GM21381 (cell line): ENCODE data around the gene PSAPL1.
"Not testable (repeated sequence)": the region's sequence is repeated elsewhere in the genome, so short reads cannot be mapped to it uniquely, and the experiment has no call there.

Source experiments
- ATAC-seq: cut with Tn5 transposase; IDR thresholded peaks from one replicate; pipeline ENCODE4 v1.9.1; 2021; ENCODE audit warnings: mild to moderate bottlenecking, moderate library complexity; ENCODE audit not compliant: unreplicated experiment

The PSAPL1 gene

DNA sequence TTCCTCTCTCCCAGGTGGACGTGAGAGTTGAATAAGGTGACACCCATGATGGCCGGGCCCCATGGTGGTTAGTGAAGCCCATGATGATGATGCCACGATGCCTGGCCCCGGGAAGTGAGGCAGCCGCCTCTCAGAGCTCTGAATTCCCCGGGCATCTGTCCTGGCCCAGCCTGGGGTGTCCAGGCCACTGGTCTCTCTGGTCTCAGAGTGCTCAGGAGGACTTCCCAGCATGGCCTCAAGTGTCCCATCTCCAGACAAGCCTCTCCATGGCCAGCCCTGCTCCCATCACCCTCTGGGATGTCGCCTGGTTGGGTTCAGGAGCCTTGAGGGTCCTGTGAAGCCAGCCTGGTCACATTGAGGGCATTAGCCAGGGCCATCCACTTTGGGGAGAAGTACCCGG, 24.7 kb upstream of the PSAPL1 start:
- ATAC-seq, result no peak

DNA sequence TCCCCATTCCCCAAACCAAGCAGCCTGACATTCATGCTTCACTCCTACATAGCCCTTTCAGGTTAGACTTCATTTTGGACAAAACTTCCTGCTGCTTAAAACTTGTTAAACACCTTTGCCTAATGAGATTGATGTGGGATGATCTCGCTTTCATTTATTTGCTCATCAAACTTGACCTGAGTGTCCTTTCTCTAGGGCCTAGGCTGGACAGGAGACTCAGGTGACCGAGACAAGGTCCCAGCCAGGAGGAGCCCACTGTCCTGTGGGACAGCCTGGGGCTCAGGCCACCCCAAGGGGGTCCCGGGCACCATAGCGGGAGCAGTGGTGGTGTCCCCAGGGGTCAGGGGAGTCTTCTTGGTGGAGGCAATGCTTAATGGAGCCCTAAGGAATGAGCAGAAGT, 23.7 kb upstream of the PSAPL1 start:
- no peak for ATAC-seq

DNA sequence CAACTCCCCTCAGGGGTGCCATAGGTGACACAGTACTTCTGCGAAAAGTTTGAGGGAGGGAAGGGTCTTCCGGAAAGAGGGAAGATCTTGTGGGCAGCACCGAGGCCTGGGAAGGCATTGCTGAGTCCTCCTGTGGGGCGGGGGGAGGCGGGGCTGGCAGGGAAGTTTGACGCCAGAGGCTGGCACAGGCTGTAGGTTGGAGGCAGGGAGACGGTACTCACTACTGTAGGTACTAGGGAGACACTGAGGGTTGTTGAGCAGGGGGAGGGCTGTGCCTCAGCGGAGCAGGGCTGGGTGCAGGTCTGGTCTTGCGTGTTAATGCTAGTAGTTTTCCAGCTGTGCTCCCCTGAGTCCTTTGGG, 23.3 kb upstream of the PSAPL1 start:
- no peak for ATAC-seq

DNA sequence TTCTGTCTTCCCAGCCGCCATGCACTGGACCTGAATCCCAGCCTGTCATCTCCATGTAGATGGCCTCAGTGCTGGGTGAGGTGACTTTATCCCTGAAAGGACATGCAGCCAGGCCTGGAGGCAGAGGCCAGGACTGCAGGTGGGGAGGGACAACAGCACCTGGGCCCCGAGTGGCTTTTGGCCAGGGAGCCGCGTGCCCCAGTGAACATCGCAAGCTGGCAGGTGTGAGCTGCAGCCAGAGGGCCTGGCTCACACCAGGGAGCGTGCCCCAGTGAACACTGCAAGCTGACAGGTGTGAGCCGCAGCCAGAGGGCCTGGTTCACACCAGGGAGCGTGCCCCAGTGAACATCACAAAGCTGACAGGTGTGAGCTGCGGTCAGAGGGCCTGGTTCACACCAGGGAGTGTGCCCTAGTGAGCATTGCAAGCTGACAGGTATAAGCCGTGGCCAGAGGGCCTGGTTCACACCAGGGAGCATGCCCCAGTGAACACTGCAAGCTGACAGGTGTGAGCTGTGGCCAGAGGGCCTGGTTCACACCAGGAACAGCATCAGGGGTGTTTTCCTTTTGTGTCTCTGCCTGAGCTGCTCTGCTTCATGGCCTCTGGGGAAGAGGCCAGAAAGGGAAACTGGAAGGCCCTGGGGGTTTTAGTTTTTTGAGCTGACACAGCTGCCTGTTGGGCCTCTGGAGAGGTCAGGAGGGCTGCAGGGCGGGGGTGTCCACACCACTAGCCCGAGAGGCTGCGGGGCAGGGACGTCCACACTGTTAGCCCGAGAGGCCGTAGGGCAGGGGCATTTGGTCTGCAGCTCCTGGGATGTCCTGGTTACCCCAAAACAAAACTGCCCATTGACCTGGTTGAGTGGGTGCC, 22.7 kb upstream of the PSAPL1 start:
- no peak for ATAC-seq

DNA sequence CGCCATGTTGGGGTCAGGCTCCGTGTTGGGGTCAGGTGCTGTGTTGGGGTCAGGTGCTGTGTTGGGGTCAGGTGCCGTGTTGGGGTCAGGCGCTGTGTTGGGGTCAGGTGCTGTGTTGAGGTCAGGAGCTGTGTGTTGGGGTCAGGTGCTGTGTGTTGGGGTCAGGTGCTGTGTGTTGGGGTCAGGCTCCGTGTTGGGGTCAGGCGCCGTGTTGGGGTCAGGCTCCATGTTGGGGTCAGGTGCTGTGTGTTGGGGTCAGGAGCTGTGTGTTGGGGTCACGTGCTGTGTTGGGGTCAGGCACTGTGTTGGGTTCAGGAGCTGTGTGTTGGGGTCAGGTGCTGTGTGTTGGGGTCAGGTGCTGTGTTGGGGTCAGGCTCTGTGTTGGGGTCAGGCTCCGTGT, 18.1 kb upstream of the PSAPL1 start:
- ATAC-seq, result not testable (repeated sequence)

DNA sequence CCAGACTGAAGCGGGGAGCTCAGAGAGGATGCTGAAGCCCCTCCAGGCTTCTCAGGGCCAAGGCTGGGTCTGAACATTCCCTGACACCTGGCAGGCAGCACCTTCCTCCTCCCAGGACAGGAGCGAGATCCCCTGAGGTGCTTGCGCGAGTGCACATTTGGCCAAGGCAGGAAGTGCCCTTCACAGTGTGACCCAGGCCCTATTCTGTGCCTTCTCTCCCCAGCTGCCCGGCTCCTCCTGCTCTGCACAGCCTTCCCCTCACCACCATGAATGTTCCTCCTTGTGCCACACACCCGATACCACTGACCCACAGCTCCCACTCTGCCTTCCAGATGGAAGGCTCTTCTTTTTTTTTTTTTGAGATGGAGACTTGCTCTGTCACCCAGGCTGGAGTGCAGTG, 17.1 kb upstream of the PSAPL1 start:
- ATAC-seq, result no peak

DNA sequence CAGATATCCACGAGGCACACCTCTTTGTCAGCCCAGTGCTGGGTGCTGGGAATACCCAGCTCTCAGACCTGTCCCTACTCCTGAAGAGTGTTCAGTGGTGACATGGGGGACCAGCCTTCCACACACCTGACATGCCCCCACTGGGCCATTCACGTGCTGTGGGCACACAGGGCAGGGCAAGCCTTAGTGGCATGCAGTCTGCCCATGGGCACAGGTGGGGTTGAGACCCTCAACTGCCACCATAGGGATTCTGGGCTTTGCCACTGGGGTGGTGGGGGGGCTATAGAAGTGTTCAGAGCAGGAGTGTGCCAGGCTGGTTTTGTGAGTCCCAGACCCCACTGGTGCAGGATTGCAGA, 16.7 kb upstream of the PSAPL1 start:
- no peak for ATAC-seq

DNA sequence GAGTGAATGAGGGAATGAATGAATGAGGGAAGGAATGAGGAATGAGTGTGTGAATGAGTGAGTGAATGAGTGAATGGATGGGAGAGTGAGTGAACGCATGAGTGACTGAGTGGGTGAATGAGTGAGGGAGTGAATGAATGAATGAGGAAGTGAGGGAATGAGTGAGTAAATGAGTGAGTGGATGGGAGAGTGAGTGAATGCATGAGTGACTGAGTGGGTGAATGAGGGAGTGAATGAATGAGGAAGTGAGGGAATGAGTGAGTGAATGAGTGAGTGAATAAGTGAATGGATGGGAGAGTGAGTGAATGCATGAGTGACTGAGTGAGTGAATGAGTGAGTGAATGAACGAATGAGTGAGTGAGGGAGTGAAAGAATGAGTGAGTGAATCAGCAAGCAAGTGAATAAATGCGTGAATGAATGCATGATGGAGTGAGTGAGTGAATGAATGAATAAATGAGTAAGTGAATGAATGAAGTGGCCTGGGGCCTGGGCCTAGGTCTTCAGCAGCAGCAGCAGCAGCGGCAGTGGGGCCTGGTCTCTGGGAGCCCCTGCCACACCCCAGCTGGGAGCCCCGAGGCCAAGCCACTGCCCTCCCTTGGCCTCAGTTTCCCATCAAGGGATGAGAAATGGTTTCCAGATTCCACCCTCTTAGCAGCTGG, 16.2 kb upstream of the PSAPL1 start:
- ATAC-seq, result no peak

DNA sequence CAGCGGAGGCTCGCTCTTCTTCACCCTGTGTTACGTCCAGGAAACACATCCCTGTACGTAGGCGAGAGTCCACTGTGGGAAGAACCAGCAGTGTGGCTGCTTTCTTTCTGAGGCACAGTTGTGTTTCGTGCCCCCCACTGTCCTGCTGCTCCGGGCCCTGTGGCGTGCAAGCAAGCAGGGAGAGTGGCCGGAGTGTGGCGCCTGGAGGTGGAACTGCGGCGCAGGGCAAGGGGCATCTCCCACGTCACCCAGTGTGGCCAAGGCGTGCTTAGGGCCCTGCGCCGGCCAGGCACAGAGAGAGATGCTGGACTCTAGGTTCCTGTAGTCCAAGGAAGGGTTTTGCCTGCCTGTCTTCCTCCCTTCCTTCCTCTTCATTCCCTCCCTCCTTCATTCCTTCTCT, 13.3 kb upstream of the PSAPL1 start:
- ATAC-seq, result no peak

DNA sequence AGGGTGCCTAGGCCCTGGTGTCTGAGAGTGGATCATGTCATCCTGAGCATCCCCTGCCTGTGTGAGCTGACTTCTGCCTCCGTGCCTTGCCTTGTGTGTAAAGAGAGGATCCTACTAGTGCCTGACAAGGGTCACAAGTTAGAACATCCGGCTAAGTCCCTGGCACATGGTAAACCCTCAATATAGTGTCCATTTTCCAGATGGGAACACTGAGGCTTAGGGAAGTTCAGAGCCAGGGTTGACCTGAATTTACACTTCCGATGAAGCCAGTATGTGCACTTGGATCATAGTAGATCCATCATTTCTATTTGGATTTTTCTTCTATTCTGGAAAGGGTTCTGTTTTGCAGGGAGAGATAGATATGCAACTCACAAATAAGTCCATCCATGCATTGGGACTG, 12.5 kb upstream of the PSAPL1 start:
- no peak for ATAC-seq

DNA sequence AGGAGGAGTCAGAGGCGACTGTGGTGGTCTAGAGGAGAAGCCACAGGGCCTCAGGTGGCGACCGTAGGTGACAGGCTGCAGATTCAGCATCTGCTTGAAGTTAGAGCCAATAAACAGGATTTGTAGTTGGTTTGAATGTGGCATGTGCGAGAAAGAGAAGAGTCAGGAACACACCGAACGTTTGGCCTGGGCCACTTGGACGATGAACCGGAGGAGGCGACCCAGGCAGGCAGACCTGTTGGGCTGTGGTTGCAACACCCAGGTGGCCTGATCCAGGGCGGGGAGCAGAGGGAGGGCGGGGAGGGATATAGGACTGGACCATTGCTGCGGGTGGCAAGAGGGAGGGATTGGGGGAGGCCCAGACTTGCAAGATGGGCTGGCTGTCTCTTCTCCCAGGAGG, 10.0 kb upstream of the PSAPL1 start:
- ATAC-seq, result no peak

DNA sequence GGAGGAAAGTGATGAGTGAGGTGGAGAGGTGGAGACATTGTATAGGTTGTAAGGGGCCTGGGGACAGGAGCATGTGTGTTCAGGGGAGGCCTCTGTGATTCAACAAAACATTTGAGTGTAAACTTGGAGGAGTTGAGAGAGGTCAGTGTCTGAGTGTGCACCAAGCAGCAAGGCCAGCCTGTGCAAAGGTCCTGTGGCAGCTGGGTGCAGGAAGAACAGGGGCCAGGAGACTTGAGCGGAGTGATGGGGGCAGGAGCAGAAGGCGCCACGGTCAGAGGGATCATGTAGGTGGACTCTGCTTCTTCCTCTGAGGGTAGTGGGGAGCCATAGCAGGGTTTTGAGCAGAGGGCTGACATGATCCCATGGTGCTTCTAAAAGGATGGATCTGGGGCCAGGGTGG, 9.6 kb upstream of the PSAPL1 start:
- ATAC-seq, result no peak

DNA sequence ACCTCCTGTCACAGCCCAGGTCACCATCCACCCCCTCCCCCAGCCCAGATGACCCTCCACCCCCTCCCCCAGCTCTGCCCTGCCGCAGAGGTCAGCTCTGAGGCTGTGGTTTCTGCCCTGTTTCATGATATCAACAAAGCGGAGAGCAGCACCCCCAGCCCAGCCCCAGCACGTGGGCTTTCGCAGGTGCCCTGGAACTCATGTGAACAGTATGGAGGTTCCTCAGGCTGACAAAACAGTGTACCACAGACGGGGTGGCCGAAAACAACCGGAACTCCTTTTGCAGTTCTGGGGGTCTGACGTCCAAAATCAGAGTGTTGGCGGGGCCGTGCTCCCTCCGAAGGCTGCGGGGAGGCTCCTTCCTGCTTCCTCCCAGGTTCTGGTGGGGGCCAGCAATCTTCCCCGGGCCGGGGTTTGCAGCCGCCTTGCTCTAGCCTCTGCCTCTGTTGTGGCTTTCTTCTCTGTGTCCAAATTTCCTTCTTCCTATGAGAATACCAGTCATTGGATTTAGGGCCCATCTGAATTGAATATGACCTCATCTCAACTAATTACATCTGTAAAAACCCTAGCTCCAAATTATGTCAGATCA, 7.9 kb upstream of the PSAPL1 start:
- ATAC-seq, result no peak

DNA sequence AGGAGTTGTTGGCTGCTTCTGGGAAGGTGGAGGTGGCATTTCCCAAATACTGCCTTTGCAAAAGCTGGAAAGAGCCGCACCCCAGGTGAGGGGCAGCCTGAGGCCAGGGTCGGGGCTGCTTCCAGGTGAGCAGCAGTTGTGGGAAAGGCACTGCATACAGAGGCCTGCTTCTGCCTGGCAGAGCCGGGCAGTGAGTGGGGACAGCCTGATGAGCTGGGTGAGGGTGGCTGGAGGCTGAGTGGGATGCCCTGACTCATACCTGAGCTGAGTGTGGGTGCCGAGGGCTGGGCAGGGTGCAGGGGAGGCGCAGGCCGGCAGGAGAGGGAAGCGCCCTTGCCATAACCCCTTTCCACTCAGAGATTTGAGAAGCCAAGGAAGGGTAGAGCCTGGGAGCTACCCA, 6.5 kb upstream of the PSAPL1 start:
- ATAC-seq, result no peak

DNA sequence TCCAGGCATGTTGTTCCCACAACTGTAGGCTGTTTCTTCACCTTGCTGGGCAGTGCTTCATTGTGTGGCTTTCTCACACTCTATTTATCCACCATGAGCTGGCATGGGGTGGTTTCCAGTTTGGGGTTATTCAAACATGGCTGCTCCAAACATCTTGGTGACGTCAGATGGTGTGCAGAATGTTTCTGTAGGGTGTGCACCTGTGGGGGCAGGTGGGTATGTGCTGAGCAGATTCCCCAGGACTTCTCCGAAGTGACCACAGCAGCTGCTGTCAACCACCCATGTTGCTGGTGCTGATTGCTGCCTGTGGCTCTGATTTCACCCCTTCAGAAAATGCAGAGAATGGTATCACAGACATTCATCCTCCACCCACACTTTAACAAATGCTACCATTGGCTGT, 5.0 kb upstream of the PSAPL1 start:
- no peak for ATAC-seq

DNA sequence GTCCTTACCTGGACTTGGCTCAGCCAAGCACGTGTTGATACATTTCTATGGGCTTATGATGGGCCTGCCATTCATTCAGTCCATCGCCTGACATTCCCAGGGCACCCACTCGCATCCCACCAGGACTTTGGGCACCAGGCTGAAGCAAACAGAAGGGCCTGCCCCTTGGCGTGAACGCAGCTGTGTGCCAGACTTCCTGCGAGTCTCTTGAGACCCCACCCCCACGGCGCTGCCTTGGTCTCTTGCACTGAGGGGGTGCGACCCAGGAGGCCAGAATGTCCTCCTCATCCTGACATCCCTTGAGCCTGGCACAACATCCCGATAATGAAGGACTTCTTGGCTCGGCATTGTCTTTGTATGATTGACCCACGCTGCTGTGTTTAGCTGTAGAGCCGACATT, 1.5 kb upstream of the PSAPL1 start:
- no peak for ATAC-seq

DNA sequence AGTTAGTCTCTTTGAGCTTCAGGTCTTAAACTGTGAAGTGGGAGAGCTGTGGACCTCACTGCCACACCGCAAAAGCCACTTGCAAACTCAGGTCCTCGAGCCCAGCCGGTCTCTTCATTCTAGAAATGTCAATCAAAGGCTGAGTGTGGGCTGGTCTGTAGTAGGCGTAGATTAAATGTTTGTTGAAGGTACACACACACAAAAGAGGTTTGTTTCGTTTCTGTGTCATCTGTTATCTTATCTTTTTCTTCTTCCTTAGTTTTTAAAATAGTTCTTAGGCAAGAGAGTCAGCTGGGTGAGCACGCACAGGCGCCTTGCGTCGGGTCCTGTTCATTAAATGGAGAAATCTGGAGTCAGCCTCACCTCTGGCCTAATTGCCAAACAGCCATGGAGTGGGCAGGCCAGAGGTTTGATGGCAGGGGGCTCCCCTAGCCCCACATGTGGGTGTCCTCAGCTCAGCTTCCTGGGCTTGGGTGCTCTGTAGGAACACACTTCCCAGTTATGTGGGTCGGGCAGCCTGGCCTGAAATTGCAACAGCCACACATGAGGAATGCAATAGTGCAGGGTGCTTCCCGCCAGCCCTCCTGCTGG, 836 bp upstream of the PSAPL1 start:
- no peak for ATAC-seq

DNA sequence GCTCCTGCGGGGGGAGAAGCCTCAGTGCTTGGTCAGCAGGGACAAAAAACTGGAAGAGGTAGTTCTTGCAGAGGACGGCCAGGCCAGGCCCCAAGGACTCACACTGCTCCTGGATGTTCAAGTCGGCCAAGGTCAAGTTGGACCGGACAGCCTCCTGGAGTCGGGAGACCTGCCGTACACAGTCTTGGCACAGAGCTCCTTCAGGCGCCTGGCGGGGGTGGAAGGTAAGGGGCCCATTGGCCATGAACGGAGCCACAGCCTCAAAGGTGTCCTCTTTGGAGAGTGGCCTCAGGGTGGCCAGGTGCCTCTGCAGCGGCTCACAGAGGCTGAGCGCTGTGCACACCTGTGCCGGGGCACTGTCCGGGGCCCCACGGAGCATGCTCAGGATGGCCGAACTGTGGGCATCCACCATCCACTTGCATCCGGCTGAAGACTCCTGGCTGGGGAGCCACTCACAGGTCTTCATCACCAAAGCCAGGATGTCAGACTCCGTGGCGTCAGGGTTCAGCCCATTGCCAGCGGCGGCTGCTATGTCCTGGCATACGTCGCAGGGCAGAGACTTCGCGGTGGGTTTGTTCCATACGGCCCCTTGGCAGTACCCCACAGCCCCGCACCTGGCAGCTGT, 477 bp downstream of the PSAPL1 start:
- no peak for ATAC-seq

DNA sequence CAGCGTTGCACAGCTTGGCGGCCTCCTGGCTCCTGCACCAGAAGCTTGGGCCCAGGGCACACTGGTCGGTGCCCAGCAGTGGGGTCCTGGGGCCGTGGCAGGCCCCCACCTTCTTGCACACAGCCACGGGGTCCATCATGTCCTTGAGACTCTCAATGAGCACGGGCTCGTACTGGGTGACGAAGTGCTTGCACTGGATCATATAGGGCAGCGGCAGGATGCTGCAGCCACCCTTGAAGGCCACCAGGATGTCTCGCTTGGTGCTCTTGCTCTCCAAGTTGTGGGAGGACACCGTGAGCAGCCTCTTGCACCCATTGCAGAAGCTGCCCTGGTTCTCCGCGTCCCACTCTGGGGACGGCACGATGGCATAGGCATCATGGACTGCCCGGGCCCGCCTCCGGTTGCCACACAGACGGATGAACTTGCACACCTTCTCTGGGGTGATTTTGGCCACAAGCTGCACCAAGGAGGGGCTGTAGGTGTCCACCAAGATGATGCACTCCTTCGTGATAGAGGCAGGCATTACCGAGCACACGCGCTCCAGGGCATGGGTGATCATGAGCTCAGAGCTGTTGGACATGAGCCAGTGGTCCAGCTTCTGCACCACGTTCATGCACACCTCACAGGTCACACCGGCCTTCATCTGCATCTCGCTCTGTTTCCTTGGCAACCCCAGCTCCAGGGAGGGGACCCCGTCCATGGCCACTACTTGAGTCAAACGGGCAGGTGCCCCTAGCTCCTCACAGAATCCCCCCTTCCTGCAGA, 1.2 kb downstream of the PSAPL1 start:
- ATAC-seq, result no peak

DNA sequence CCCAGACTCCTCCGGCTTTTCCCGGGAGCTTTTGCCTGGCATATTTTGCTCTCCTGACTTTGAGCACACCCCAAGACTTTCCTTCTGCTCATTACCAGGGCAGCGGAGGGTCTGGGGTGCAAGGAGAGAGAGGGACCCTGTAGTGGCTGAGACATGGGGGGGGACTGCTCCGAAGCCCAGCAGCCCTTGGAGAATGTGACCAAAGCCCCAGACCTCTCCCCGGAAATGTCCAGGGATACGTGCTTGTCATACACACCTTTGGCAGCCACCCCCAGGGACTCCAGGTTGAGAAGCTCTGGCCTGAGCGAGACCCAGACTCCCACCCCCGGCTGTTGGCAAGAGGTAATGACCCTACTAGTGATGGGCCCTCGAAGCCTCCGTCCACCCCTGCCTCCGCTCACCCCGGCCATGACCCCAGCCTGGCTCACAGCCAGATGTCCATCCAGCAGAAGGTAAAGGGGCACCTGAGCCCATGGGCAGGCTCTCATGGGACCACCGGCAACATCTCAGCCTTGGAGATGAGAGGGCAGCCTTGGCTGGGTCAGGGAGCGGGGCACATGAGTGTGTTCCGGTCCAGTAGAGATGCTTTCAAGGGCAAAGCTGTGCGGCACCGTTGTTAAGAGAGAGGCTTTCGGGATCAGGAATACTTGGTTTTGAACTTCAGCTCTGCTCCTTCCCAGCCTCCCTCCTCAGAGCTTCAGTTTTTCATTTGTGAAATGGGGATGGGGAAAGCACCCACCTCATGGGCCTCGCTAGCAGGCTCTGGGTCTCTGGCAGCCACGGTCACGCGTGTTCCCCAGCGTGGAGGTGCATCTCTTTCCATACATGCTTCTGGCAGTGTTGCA, 2.0 kb downstream of the PSAPL1 start:
- ATAC-seq, result no peak
